Measurements from ENCODE around the gene BRD1.
"Not testable (repeated sequence)": the region's sequence is repeated elsewhere in the genome, so short reads cannot be mapped to it uniquely, and the experiment has no call there.

BRD1 gene

DNA sequence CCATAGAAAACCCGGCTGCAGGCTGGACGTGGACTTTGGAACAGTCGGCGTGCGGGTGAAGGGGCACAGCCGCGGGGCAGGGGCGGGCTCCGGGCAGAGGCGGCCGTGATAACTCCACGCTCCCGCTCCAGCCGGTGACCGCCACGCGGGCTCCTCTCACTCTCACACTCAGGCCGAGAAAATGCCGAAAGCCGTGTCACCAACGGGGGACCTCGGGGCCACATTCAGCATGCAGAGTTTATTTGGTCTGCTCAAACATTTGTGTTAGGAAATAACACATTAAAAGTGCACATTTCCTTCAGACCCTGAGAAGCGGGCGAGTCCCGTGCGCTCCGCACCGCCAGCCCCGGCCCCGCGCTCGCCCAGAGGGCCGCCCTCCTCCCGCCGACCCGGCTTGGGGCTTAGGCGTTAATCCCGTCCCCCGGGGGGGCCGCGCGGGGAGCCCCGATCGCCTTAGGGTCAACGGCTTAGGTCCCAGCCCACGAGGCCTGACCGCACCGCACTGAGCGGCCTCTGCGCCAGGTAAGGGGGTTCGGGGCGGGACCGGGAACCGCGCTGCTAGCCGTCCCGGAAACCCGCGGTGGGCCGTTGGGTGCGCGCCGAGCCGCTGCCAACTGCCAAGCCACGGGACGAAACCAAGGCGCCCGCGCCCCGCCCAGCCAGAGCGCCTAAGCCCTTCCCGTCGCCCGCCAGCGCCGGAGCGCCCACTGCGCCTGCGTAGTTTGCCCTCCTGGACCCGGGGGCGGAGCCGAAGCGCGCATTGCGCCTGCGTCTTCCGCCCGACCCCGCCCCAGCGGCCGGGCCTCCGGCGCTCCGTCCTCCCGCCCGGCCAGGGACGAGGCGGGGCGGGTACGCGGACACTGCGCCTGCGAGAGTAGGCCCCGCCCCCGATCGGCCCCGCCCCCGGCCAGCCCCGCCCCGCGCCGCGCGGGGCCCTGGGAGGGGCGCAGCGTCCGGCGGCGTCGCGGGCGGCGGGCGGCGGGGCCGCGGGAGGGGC, 25.5 kb upstream of the BRD1 start, which contains the start of gene ZBED4:
Gene ZBED4 (plus strand): TSS at position 947 of the 997 bp plus-strand sequence. CDS start 29,819 bp downstream, outside the sequence.
- peak; percentile 100 for DNase-seq (ENCODE audit: low spot score)

DNA sequence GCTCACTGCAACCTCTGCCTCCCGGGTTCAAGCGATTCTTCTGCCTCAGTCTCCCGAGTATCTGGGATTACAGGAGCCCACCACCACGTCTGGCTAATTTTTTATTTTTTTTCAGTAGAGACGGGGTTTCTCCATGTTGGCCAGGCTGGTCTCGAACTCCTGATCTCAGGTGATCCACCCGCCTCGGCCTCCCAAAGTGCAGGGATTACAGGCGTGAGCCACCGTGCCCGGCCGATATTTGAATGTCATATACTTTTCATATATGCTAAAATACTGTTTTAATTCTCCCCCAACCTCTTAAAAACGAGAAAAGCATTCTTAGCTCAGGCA, 24.9 kb upstream of the BRD1 start:
- DNase-seq (ENCODE audit: low spot score), result not testable (repeated sequence)

DNA sequence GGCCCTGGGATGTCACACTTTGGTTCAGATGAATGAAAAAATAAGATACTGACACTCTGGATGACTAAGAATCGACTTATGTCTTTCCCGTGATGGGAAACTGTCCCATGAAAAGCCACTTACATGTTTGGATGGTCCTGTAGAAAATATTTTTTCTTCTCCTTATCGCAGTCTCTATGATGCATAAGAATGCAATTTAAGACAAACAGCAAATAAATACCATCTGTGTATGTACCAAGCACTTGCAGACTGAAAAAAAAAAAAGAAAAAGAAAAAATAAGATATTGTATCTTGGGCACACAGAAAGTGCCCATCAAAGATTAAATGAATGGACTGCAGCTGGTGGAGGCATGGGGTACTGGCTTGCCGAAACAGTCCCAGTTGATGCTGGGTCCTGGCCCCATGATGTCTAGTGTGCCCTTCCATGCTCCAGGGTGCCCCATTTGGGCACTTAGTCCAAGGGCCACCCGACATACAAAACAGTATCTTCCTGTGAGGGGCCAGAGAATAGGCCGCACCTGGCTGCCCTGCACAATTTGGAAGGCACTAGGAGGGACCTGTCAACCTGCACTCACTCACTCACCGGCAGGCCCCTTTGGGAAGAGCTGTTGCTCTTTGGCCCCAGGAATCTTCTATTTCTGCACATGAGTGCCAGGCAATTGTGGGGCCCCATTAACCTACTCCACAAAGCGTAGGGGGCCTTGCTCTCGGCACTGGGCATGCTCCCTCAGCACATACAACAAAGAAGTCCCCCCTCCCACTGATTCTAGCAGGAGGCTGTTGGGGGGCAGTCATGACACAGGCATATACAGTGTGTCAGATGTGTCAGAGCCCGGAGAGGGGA, 23.5 kb upstream of the BRD1 start:
- no peak for DNase-seq (ENCODE audit: low spot score)

DNA sequence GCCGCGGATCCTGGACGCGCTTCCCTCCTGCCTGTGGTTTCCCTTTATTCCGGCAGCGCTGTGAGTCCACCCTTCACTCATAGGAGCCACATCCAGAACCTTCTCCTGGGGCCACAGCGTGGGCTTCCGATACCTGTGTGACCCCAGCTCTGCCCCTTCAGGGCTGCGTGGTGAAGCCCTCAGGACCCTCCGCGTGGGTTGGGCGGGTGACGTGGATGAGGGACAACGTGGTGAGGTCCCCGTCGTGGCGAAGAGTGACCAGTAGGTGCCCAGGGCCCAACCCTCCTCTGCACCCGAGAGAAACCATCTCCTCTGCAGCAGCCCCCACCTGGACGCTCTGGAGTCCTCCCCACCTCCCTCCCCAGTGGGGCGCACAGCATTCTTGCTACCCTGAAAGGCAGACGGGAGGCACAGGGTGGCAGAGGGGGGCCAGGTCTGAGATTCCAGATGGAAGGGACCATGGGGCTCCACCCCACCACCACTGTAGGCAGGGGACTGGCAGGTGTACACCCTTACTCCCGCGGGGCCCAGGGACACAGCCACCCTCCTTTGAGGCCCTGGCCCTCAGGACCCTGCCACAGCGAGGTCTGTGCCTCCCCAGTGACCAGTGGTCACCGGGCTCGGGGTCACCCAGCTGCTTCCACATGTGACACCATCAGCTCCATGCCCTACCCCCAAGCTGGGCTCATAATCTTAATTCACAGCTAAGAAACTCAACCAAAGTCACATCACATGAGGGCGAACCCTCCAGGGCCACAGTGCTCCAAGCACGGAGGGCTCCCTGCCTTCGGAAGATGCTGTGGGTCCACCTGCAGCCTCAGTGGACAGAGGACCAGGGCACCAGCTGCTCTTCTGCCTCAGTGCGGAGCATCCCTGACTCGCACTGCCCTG, 22.6 kb upstream of the BRD1 start:
- no peak for DNase-seq (ENCODE audit: low spot score)

DNA sequence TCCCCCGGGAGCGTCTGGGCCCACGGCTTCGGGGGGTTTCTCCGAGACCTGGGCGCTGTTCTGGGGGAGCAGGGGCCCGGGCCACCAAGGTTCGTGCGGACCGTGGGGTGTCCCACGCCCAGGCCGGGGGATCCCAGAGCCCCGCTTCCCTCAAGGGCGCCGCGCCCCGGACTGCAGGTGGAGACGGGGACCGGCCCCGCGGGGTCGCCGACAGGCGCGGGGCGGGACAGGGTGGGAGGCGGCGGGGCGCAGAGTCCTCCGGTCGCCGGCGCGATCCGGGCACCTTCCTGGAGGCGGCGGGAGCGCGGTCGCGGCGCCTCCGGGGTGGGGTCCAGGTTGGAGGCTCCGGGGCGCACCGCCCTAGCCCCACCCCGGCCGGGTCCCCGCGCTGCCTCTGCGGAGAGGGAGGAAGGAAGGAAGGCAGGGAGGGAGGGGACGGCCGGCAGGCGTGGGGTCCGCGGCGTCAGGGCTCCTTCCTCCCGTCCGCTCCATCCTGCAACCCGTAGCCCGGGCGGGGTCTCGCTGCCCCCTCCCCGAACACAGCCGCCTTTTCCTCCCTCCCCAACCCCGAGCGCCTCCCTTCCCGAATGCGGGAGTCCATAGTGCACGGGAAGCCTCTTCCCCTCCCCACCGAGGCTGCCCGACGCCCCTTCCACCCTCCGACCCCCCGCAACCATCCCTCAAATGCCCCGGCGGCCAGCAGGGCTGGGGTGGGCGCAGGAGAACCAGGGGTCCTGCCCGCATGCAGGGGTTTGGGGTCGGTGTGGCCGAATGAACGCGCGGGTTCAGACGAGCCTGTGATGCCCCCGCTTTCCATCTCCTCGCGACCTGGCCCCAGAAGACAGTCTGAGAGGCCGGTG, 21.7 kb upstream of the BRD1 start:
- DNase-seq (ENCODE audit: low spot score), result no peak

DNA sequence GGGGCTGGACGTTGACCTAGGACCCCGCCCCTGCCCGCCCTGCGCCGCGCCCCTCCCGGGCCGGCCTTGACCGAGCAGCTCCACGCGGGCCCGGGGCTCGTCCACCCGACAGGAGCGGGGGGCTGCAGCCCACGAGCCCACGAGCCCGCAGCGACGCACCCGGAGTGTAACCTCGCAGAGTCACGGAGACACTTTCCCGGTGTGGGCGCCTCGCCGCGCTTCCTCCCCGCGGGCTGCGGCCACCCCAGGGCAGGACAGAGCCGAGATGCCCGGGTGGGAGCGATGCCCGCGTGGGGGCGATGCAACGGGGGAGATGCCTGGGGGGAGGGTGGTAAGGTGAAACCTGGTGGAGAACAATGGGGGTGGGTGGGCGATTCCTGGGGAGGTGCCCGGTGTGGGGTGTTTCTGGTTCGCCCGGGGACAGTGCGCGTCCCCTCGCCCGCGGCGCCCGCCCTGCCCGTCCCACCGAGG, 21.1 kb upstream of the BRD1 start:
- DNase-seq (ENCODE audit: low spot score), result peak; percentile 37

DNA sequence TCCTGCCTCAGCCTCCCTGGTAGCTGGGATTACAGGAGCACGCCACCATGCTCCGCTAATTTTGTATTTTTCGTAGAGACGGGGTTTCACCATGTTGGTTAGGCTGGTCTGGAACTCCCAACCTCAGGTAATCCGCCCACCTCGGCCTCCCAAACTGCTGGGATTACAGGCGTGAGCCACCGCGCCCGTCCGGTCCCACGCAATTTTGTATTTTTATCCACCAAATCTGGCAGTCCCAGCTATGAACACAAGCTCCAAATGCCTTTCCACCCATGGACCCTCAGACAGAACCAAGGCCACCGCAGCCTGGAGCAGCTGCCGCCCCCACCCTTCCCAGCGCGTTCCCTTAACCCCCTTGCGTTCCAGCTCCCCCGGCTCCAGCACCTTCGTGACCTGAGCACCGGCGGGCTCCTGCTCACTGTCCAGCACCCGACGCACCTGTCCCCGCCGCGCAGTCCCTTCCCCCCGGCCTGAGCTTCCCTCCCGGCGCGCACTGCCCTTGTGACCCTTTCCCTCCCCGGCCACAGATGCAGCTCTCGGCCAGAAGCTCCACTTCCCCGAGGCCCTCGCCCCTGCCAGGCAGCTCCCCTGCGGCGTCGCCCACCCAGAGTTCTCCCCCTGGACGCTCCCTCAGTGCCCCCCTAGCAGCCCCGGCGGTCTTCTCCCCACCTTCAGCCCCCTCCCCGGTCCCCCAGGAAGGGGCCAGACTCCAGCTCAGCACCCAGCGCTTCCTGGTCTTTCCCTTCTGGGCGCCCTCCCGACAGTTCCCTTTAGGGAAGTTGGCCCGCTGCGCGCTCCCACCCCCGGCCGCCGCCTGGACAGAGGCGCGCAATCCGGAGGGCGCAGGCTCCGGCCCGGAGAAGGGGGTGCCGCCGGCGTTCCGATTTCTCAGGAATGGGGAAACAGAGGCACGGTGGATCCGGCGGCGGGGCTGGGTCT, 20.3 kb upstream of the BRD1 start:
- peak; percentile 33 for DNase-seq (ENCODE audit: low spot score)

DNA sequence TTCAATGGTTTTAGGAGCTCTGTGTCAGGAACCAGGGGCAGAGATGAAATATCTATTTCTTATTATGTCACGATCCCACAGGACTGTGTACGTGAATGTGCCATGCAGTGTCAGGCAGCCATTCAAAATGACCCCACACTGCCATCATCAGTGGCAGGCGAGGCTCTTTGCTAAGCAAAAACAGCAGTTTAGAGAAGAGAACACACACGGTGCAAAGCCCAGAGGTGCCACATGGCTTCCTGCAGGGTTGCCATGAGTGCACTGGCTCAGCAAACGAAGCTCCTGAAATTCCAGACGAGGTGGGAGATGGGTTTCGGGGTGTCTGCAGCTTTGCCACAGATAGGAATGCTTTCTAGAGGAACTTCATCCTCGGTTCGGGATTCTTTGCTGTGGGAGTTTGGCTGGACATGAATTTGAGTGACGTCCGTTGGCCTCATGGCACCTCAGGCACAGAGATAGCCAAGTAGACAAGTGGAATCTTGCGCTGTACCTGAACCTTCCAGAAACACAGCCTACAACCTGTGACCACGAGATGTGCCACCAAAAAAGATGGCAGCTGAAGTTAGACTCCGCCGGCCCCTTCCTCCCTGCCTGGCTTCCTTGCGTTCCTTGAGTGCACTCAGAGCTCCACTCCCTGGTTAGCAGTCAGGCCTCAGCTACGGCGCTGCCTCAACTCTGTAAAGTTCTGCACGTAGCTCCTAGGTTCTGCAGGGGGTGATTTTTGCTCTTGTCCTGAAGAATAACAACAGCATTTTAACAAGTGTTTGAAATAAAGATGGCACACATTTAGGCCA, 18.2 kb upstream of the BRD1 start:
- no peak for DNase-seq (ENCODE audit: low spot score)

DNA sequence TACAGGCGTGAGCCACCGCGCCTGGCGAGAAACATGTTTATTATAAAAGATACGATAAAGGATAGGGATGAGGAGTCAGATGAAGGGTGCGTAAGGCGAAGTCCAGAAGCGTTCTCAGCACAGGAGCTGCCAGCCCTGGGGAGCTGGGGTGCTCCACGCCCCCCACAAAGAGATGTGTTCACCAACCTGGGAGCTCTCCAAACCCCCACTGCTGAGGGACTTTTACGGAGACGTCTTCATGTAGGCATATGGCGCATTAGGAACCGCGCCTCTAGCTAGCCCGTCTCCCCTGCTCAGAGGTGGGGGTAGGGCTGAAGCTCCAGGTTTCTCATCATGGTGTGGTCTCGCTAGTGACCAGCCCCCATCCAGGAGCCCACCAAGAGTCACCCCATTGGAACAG, 17.6 kb upstream of the BRD1 start:
- no peak for DNase-seq (ENCODE audit: low spot score)

DNA sequence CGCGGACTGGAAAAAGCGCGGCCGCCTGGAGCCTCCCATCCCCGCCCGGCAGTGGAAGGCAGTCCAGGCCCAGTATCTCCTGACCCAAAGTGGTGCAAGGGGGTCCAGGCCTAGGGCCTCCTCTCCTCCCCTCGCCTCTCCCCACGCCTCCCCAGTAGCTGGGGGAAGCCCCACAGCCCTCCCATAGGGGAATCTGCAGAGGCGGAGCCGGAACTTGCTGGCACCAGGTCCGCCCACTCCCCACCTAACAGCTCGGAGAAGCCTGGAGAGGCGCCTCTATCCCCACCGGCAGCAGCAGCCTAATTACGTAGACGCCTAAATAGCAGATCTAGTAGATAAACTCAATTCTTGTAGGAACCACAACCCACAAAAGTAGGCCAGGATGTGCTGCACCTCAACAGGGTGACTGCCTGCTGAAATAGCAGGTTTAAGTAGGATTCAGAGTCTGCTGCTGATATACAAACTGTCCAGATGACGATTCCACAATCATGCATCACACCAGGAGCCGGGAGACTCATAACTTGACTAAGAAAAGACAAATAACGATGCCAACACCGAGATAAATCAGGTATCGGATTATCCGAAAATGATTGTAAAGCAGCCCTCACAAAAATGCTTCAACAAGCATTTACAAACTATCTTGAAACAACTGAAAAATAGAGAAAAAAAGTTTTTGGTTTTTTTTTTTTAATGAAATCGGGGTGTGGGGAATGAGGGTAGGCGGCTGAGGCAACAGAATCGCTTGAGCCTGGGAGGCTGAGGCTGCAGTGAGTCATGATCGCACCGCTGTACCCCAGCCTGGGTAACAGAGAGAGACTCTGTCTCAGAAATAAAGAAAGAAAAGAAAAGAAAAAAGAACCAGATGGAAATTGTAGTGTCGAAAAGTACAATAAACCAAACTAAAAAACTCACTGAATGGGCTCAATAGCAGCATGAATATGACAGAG, 11.4 kb upstream of the BRD1 start:
- no peak for DNase-seq (ENCODE audit: low spot score)

DNA sequence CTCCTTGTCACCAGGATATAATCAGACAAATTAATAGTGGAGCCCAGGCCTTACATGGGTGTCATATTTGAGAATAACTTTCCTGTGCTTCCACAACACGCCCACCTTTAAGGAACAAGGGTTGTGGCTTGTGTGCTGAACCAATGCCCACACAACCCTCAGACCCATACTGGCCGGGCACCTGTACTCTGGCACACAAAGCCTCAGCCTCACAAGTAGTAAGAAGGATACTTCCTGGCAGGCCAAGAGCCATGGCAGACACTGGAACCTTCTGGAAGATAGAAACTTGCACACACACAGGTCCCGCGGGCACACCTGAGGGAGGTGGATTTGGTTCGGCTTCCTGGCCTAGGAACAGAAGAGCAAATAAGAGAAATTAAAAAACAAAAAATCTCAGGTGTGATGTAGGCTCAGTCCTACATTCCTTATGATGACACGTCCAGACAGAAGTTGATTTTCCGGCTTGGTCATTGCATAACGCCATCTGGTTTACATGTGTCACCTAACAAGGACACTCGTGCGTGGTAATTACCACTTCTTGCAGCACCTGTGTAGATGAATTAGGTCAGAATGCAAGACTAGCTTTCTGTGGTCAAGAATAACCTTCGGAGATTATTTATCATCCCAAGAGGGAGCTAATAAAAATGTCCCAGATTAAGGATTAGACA, 5.8 kb upstream of the BRD1 start:
- DNase-seq (ENCODE audit: low spot score), result no peak

DNA sequence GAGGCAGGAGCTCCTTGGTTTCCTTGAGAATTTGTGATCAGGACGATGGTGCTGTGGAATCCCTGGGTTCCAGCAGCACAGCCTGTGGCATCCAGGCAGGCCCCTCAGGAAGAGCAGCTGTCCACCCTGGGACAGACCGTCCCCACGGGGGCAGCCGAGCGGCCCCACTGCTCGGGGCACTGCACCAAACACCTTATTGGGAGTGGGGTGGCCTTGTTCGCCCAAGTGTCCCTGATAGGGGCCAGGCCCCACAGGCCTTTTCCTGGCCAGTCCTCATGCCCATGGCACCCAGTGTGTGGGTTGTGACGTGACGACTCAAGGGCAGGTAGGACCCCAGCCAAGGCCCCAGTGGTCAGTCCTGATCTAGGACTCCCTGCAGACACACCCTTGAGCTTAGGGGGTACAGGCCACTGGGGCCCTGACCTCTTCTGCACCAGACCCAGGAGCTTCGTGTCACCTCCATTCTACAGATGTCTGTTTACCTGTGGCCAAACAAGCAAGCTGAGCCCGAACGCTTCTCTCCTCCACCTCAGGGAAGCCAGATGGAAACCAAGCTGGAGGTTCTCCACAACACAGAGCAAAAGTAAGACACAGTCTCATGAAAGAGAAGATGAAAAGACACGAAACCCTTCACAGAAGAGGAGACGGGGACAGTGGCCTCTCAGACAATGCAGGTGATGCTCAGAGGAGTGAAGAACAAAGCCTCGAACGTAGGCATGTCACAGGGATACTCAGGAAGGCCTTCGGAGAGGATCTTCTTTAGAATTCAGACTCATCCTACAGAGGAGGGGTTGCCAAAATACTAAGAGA, 1.6 kb upstream of the BRD1 start:
- no peak for DNase-seq (ENCODE audit: low spot score)

DNA sequence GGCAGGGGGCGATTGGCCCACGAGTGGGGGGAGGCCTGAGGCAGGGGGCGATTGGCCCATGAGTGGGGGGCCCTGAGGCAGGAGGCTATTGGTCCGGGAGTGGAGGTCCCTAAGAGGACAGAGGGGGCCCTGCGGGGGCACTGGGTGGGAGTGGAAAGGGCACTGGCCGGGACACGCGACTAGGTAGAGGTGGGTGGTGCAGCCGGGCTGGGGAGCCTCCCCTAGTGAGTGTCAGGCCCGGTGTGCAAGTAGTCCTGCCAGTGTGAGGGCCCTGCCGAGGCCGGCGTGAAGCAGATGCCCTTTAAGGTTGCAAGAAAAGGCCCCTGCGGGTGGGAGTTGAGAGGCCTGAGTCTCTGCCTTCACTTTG, 909 bp upstream of the BRD1 start:
- no peak for DNase-seq (ENCODE audit: low spot score)

DNA sequence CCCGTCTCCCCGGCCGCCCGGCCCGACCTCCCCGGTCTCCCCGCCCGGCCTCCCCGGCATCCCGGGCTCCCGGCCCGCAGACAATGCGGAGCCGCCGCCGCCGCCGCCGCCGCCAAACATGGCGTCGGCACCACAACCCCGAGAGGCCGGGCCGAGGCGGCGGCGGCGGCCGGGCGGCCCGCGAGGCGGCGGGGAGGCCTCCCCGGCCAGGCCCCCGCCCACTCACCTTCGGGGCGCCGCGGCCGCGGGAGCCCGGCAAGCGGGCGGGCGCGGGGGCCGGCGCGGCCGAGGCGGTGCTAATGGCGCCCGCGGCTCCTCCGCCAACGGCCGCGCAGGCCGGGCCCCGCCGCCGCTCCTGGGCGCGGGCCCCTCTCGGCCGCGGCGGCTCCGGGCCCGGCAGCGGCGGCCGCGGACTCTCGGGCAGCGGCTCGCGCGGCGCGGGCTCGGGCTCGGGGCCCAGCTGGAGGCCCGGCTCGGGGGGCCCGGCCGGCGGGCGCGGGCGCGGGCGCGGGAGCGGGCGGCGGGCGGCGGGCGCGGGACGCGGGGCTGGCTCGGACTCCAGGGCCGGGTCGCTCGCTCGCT, 311 bp downstream of the BRD1 start:
- DNase-seq (ENCODE audit: low spot score), result peak; percentile 70

DNA sequence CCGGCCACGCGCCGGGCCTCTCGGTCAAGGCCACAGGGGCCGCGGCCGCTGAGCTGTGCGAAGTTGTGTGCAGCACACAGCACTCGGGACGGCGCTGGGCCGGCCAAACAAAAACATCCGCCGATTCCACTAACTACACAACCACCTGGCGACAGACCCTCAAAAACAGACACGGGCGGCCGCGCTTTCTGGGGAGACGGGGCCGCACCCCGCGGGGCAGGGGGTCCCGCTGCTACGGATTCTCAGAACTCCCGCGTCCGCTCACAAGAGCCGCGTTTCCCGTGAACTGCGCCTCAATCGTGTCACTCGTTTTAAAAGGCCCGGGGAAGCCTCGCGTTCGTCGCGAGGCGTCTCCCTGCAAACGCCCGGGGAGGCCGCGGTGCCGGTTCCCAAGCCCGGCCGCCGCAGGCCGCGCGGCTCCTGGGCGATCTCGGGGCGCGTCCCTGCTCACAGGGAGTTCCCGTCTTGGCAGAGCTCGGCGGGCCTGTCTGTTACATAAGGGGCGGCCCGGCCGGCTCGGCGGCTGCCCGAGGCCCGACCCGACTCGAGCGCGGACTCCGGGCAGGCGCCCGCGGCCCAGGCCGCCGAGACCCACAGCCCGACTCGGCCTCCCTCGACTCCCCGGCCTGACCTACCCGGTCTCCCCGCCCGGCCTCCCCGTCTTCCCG, 936 bp downstream of the BRD1 start:
- peak; percentile 70 for DNase-seq (ENCODE audit: low spot score)
